Measurements from ENCODE around the gene BCL2. TPM values are rescaled to one million over a fixed set of nuclear protein-coding genes. Genes with fewer than 3 reads are reported as not detected.

The BCL2 gene
- total and polyA plus RNA-seq, 2 donors from 2014 or later = 6.0 to 39.2 TPM

DNA sequence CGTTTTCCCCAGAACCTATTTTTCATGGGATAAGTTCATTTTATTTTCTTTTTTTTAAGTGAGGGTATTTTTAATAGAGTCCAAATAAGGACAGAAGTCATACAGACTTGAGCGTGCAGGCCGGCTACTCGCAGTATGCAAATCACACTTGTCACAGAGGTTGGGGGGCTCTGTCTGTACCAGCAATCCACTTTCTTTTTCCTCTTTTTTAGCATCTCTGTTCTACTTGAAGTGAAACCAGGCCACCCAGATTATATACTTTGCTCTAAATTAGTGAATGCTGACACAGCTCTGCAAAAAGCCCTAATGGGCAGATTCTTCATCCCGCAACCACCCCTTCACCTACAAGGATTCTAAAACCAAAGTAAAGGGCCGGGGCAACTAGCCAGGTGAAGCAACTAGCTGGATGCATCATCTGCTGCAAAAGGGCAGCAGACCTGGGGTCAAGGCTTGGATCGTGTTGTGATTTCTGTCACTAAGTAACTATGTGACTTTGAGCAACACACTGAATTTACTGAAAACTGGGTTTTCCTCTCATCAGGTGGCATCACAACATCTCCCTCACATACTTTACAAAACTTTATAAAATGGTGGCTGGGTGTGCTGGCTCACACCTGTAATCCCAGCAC lies 29.1 kb upstream of the BCL2 start:
- H3K4me1 ChIP-seq (ENCODE audit: control insufficient read depth in 2 of 3, insufficient read depth in 2 of 3, low read depth in 1 of 3, low read length in 3 of 3) = peaks cover 0 to 5% (median 3%) of the 10 kb centered on the region in 3 donors
- FAIRE-seq (no peak), DNase-seq (no peak)
- intact Hi-C loops (cut with DNase I) = loop anchor here (10.0 kb wide), 1 partner anchor 86 kb away; no protein-coding TSS in a partner anchor
- TF ChIP-seq CTCF (IDR thresholded peaks at IDR 0.05; ENCODE audit: borderline replicate concordance, extremely low read depth, insufficient read depth) = no peak
- H3K27ac ChIP-seq (ENCODE audit: low read depth in 2 of 2, low read length in 2 of 2) = no peak overlapping the region
- H3K9me3 ChIP-seq (ENCODE audit: control insufficient read depth in 2 of 3, insufficient read depth in 1 of 3, low read length in 3 of 3) = no peaks in the 10 kb centered on the region
- no peak overlapping the region for H3K4me3 ChIP-seq (ENCODE audit: low read length in 3 of 3)
- H3K36me3 ChIP-seq (ENCODE audit: control insufficient read depth in 2 of 3, insufficient read depth in 3 of 3, low read length in 3 of 3) = peaks cover 9 to 47% (median 39%) of the 10 kb centered on the region in 3 donors
- H3K9ac ChIP-seq (ENCODE audit: low read length in 3 of 3) = no peak overlapping the region
- H3K27me3 ChIP-seq (ENCODE audit: control insufficient read depth, insufficient read depth, low read length) = no peaks in the 10 kb centered on the region

GRCh38 chr18:63346480-63347183 lies 27.1 kb upstream of the BCL2 start:
- Histone ChIP-seq H3K36me3 (ENCODE audit: control insufficient read depth in 2 of 3, insufficient read depth in 3 of 3, low read length in 3 of 3) (peaks cover 12 to 44% (median 32%) of the 10 kb centered on the region in 3 donors), H3K4me3 (ENCODE audit: low read length in 3 of 3) (no peak overlapping the region), H3K27me3 (ENCODE audit: control insufficient read depth, insufficient read depth, low read length) (no peaks in the 10 kb centered on the region), H3K27ac (ENCODE audit: low read depth in 2 of 2, low read length in 2 of 2) (no peak overlapping the region), H3K9me3 (ENCODE audit: control insufficient read depth in 2 of 3, insufficient read depth in 1 of 3, low read length in 3 of 3) (no peaks in the 10 kb centered on the region), H3K4me1 (ENCODE audit: control insufficient read depth in 2 of 3, insufficient read depth in 2 of 3, low read depth in 1 of 3, low read length in 3 of 3) (peaks cover 0 to 5% (median 3%) of the 10 kb centered on the region in 3 donors), H3K9ac (ENCODE audit: low read length in 3 of 3) (no peak overlapping the region)
- FAIRE-seq = no peak
- intact Hi-C loops (cut with DNase I) = loop anchor here (10.0 kb wide), 1 partner anchor 88 kb away; no protein-coding TSS in a partner anchor
- no peak for DNase-seq
- no peak for TF ChIP-seq CTCF (IDR thresholded peaks at IDR 0.05; ENCODE audit: borderline replicate concordance, extremely low read depth, insufficient read depth)

DNA sequence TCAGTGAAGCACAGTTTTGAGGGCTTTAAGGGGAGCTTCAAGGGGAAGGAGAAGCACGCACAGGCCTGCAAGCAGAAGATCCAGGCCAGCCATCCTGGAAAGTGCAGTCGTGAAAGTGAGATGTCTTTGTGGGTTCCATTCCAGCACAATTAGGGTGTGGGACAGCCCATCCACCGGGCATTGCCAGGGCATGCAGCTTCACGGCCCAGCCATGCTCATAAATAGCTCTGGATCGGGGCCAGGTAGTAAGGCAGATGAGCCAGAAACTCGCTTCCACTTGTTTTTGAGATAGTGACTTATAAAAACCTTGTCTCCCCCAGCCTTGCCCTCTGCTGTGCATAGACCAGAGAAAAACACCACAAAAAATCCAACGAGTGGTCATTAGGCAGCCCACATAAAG lies 26.5 kb upstream of the BCL2 start:
- Histone ChIP-seq H3K27ac (ENCODE audit: low read depth in 2 of 2, low read length in 2 of 2) (no peak overlapping the region), H3K36me3 (ENCODE audit: control insufficient read depth in 2 of 3, insufficient read depth in 3 of 3, low read length in 3 of 3) (peaks cover 12 to 41% (median 31%) of the 10 kb centered on the region in 3 donors), H3K4me3 (ENCODE audit: low read length in 3 of 3) (no peak overlapping the region), H3K27me3 (ENCODE audit: control insufficient read depth, insufficient read depth, low read length) (no peaks in the 10 kb centered on the region), H3K9me3 (ENCODE audit: control insufficient read depth in 2 of 3, insufficient read depth in 1 of 3, low read length in 3 of 3) (no peaks in the 10 kb centered on the region), H3K9ac (ENCODE audit: low read length in 3 of 3) (no peak overlapping the region), H3K4me1 (ENCODE audit: control insufficient read depth in 2 of 3, insufficient read depth in 2 of 3, low read depth in 1 of 3, low read length in 3 of 3) (peaks cover 0 to 5% (median 3%) of the 10 kb centered on the region in 3 donors)
- DNase-seq (no peak), FAIRE-seq (no peak)
- no peak for TF ChIP-seq CTCF (IDR thresholded peaks at IDR 0.05; ENCODE audit: borderline replicate concordance, extremely low read depth, insufficient read depth)
- intact Hi-C loops (cut with DNase I) = loop anchor here (10.0 kb wide), 1 partner anchor 89 kb away; no protein-coding TSS in a partner anchor
